HG03575 (cell line): Measurements from ENCODE around the gene TSPAN14.

ENCODE experiments used
- ATAC-seq: cut with Tn5 transposase; IDR thresholded peaks from one replicate; pipeline ENCODE4 v1.9.1; 2021; ENCODE audit not compliant: unreplicated experiment, insufficient number of reproducible peaks, low FRiP score; ENCODE audit errors: extremely low read depth

The TSPAN14 gene

DNA sequence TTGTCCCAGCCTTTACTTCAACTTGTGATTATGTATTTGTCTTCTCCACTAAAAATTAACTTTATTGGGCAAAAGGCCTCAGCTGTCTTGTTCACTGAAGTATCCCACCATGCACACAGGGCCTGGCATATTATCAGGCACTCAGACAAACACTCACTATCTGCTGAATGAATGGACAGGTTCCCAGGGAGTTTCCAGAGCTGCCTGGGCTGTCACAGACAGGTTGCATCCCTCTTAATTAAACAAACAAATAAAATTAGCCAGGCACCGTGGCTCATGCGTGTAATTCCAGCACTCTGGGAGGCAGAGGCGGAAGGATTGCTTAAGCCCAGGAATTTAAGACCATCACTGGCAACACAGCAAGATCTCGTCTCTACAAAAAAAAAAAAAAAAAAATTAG is 1.5 kb upstream of the TSPAN14 start:
- no peak for ATAC-seq

GRCh38 chr10:80453056-80453841 is 861 bp upstream of the TSPAN14 start:
- no peak for ATAC-seq

DNA sequence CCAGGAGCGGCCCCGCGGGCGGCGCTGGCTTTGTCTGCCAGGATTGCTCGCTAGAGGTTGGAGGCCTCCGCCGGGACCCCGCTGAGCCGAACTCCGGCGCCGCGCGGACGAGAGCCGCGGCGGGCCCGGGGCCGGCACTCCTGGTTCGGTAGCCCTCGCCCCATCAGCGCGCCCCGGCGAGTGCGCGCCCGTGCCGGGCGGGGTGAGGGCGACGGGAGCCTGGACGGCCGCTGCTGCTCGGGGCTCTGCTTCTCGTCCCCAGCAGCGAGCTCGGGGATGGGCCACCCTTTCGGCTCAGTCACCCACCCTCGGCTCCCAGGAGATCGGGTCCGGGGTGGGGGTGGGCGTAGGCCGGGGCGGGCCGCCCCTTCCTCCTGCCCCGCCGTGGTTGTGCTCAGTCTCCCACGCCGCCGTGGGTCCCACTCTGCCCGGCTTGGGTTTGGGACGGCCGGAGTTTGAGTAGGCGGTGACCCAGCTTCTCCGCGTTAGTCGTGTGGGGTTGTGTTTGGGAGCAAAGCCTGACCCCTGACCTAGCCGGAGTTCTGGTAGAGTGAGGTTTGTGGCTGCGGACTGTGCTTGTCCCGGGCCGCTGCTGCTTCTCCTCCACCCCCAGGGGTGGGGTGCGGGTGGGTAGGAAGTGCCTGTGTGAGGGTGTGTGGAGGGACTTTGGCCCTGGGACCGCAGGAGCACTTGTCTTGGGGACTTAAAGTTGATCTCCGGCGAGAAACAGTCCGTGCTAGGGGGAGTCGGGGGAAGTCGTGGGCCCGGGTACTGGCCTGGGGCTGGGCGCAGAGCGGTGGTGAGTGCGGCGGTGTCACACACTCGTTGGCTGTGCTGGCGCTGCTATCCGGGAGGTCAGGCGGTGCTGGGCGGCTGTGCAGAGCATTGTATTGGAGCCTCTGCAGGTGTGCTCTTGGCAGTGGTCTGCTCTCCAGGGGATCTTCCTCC is 677 bp downstream of the TSPAN14 start:
- no peak for ATAC-seq

DNA sequence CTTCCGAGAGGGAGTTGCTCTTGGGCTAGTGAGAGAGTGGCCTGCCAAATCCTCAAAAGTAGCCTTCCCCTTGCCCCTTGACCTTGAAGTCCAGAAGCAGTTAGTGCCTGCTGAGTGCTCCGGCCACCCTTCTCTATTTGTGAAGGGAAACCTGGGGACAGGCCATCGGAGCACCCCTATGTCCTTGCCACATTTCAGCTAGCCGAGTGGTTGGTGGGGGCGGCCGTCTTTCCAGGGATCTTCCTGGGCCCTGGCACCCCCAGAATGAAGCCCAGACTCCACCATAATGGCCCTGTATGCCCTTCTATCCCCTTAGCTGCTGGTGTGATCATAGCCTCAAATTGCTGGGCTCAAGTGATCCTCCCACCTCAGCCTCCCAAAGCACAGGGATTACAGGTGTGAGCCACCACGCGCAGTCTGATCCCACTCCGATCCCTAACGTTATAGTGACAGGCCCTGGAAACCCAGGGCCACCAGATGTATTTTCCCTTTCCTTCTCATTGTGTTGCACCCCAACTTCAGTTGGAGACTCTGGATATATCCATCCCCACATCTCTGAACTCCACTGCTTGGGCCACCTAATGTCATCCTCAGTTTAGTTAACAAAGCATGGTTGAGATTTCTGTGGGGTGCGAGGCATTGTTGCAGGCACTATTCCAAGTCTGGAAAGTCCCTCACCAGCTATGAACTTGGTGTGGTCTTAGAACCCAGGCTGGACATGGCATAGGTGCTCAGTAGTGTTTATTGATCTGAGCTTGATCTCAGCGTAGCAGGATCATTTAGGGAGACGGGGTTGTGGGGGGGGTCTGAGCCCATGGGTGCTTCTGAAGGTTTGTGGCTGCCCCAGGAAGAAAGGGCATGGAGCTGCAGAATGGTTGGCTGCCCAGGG is 1.6 kb downstream of the TSPAN14 start:
- ATAC-seq: no peak

GRCh38 chr10:80457554-80458262 is 3.6 kb downstream of the TSPAN14 start:
- no peak for ATAC-seq

DNA sequence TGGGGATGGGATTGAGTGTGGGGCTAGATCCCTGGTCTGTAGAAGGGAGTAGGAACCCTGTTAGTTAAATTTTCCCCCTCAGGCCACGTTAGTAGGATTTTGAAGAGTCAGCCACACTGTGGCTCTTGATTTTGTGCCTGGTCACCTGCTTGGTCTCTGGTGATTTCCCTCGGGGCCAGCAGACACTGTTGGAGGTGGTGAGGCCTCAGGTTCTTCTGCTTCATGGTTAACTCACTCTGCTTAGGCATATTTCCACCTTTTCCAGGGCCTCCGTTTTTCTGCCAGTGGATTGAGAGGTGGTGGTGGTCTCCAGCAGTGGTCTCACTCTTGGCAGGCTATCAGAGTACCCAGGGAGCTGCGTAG is 4.1 kb downstream of the TSPAN14 start:
- ATAC-seq: no peak

DNA sequence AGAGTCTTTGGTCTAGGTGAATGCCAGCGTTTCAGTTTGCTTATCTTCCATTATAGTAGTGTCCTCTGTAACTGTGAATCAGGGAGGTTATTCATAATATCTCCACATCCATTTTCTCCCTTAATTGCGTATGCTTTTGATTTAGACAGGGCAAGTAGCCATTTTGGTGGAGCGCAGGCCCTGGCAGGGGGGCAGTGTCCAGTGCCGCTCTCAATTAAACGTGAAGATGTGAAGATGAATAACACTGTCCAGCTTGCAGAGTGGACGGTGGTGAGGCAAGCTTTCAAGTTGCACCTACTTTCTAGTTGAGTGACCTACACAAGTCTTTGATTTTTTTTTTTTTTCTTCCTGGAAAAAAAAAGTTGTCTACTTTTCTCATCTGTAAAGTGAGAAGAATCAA is 4.5 kb downstream of the TSPAN14 start:
- ATAC-seq: no peak

GRCh38 chr10:80459047-80459865 is 5.1 kb downstream of the TSPAN14 start:
- ATAC-seq: peak; percentile 38

GRCh38 chr10:80460399-80461207 is 6.5 kb downstream of the TSPAN14 start:
- ATAC-seq: no peak

GRCh38 chr10:80461208-80462183 is 7.4 kb downstream of the TSPAN14 start:
- no peak for ATAC-seq

- no peak for ATAC-seq
Observed at GRCh38 chr10:80462299-80462980, 8.3 kb downstream of the TSPAN14 start.

GRCh38 chr10:80462981-80463741 is 9.1 kb downstream of the TSPAN14 start:
- no peak for ATAC-seq

- ATAC-seq: no peak
Observed at GRCh38 chr10:80463868-80464267, 9.8 kb downstream of the TSPAN14 start.

GRCh38 chr10:80464557-80465450 is 10.7 kb downstream of the TSPAN14 start:
- no peak for ATAC-seq
